Measurements from ENCODE around the gene TTC31.
A peak's percentile ranks its signal among the peaks of the same experiment; 100 is the strongest.

Gene TTC31

GRCh38 chr2:74513605-74514367 is 30.9 kb downstream of the TTC31 start:
- H3K4me3 ChIP-seq (ENCODE audit: low read depth, low read length): no peak overlapping the region
- DNase-seq (ENCODE audit: low read depth, low spot score): no peak
- CTCF ChIA-PET: interaction anchor here (1.1 kb wide), 1 partner anchor 10 kb away, joined by 3 read pairs; no protein-coding TSS in a partner anchor
- no peak for TF ChIP-seq CTCF (IDR thresholded peaks at IDR 0.05; ENCODE audit: insufficient read depth, low read length, missing control alignments)
- POLR2A ChIA-PET: no interaction called here

DNA sequence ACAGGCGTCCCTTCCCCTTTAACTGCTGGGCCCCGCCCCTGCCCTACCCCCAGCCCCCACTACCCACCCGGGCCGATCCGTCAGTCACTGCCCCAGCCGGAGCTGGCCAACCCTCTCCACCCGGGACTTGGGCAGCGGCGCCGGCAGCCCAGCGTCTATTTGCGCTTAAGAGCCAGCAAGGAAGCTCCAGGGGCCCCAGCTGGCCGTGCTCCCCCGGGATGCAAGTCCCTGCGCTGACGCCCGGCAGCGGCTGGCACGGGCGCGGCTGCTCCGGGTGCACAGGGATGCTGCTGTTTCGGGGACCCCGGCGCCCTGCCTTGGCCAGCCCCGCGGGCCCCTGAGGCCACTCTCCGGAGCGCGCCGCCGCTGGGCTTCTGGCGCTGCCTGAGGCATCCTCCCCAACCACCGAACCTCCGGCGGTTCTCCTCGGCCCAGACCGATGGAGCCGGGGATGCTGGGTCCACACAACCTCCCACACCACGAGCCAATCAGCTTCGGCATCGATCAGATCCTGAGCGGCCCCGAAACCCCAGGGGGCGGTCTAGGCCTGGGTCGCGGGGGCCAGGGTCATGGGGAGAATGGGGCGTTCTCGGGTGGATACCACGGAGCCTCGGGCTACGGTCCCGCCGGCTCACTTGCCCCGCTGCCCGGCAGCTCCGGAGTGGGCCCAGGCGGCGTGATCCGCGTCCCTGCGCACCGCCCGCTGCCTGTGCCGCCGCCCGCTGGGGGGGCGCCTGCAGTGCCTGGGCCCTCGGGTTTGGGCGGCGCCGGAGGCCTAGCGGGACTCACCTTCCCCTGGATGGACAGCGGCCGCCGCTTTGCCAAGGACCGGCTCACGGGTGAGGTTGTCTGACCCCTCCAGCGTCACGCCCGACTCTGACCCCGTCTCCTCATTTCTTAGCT is 31.7 kb downstream of the TTC31 start, which contains the start of gene TLX2:
Gene TLX2 (plus strand): TSS at position 83 of the 903 bp plus-strand sequence. CDS start 357 bp downstream, at position 440.
- DNase-seq (ENCODE audit: low read depth, low spot score): no peak
- CTCF ChIA-PET: interaction anchor here (2.0 kb wide), 1 partner anchor 12 kb away, joined by 4 read pairs; the partner anchor contains the start of gene DQX1
- TF ChIP-seq CTCF (IDR thresholded peaks at IDR 0.05; ENCODE audit: insufficient read depth, low read length, missing control alignments): no peak
- POLR2A ChIA-PET: no interaction called here
- H3K4me3 ChIP-seq (ENCODE audit: low read depth, low read length): no peak within 1 kb of the TSS

DNA sequence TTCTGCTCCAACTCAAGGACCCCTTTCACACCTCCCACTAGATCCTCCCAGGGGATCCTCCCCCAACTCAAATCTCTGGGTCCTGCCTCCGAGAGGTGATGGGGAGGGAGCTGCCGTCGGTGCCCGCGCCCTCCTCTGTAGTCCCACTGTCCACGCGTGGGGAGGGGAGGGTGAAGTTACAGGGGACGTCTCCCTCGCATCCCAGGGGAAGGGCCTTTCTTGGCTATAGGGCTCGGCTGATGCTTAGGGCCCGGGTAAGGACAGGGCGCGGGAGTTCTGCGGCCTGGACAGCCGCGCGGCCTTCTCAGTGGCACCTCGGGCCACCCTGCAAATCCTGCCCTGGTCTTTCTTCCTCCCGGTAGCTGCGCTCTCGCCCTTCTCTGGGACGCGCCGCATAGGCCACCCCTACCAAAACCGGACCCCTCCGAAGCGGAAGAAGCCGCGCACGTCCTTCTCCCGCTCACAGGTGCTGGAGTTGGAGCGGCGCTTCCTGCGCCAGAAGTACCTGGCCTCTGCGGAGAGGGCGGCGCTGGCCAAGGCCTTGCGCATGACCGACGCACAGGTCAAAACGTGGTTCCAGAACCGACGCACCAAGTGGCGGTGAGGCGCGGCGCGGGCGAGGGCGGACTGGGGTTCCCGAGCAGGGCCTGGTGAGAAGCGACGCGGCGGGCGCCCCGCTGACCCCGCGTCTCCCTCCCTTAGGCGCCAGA is 32.5 kb downstream of the TTC31 start:
- no peak for DNase-seq (ENCODE audit: low read depth, low spot score)
- H3K4me3 ChIP-seq (ENCODE audit: low read depth, low read length): no peak overlapping the region
- CTCF ChIA-PET: interaction anchor here (2.0 kb wide), 1 partner anchor 11 kb away, joined by 4 read pairs; the partner anchor contains the start of gene DQX1
- no peak for TF ChIP-seq CTCF (IDR thresholded peaks at IDR 0.05; ENCODE audit: insufficient read depth, low read length, missing control alignments)
- POLR2A ChIA-PET: interaction anchor here (0.8 kb wide), 1 partner anchor 8 kb away, joined by 3 read pairs; the partner anchor contains the start of gene PCGF1

DNA sequence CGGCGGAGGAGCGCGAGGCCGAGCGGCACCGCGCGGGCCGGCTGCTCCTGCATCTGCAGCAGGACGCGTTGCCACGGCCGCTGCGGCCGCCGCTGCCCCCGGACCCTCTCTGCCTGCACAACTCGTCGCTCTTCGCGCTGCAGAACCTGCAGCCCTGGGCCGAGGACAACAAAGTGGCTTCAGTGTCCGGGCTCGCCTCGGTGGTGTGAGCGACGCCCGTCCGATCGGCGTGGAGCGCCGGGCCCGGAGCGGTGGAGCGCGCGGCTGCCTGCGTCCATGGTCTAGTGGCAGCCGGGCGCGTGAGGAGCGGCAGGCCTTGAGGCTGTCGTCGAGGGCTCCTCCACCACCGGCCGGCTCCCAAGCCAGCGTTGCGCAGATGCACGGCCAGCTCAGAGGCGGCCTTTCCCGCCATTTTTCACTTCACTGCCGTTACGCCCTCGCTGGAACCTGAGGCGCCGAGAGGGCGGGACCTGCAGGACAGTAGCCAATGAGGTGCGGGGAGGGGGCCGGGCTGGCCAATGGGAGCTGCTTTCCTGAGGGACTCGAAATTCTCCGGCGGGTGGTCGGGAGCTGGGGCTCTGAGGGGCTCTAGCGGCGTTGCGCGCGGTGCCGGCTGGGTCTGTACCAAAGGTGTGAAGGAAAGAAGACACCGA is 33.2 kb downstream of the TTC31 start:
- DNase-seq (ENCODE audit: low read depth, low spot score): no peak
- ChIA-PET CTCF (interaction anchor here (1.9 to 2.0 kb wide), 2 partner anchors 10 to 13 kb away, joined by 4 read pairs; partner anchors contain the start of genes AUP1, DQX1 and HTRA2), POLR2A (interaction anchor here (0.6 to 0.8 kb wide), 2 partner anchors 9 to 14 kb away, joined by 3 to 5 read pairs; partner anchors contain the start of genes HTRA2 and PCGF1)
- peak overlapping the region; percentile 8; the same call in 1 of the 2 replicates for H3K4me3 ChIP-seq (ENCODE audit: low read depth, low read length)
- no peak for TF ChIP-seq CTCF (IDR thresholded peaks at IDR 0.05; ENCODE audit: insufficient read depth, low read length, missing control alignments)

- POLR2A ChIA-PET: interaction anchor here (0.8 kb wide), 1 partner anchor 9 kb away, joined by 3 read pairs; the partner anchor contains the start of gene PCGF1
These were observed 33.8 kb downstream of the TTC31 start for GRCh38 chr2:74516650-74517049.

More at GRCh38 chr2:74516650-74517049, 33.8 kb downstream of the TTC31 start:
- no peak for TF ChIP-seq CTCF (IDR thresholded peaks at IDR 0.05; ENCODE audit: insufficient read depth, low read length, missing control alignments)
- CTCF ChIA-PET: interaction anchor here (1.9 kb wide), 1 partner anchor 13 kb away, joined by 4 read pairs; the partner anchor contains the start of genes AUP1 and HTRA2
- no peak overlapping the region for H3K4me3 ChIP-seq (ENCODE audit: low read depth, low read length)
- DNase-seq (ENCODE audit: low read depth, low spot score): no peak

Data from AG04449 (cell line).